Prostate gland (tissue), 2 donors: Measurements from ENCODE around the gene C12orf60.

Source experiments
- CTCF ChIP-seq, 4 experiments: fragments of 200-600 bp in 2 of 4; fragments of 450-650 bp in 2 of 4; sonication (generic) in 2 of 4; IDR thresholded peaks; 1 replicate in 3 of 4; 2 replicates in 1 of 4; pipeline ENCODE4 v1.5.1; 2016 to 2019; ENCODE audit warnings: antibody characterized with exemption in 4 of 4, mild to moderate bottlenecking in 2 of 4, moderate library complexity in 2 of 4
- POLR2A ChIP-seq: fragments of 450-650 bp; IDR thresholded peaks from one replicate; pipeline ENCODE4 v1.6.1; 2016; ENCODE audit warnings: antibody characterized with exemption, mild to moderate bottlenecking

GRCh38 chr12:14841761-14842160 lies 38.3 kb downstream of the C12orf60 start:
- no peak for TF ChIP-seq CTCF (IDR thresholded peaks at IDR 0.05)
- TF ChIP-seq POLR2A = no peak
